Type B pancreatic cell (in vitro differentiated cells): ENCODE data around the gene THSD4. TPM values are rescaled to one million over a fixed set of nuclear protein-coding genes. Genes with fewer than 3 reads are reported as not detected.

Experiments used
- DNase-seq: peaks from one replicate; pipeline ENCODE4 v3.0.0; 2021; ENCODE audit warnings: mixed read lengths; ENCODE audit not compliant: unreplicated experiment; ENCODE audit errors: extremely low spot score
- H3K27ac Mint-ChIP-seq: 2 replicates; pipeline ENCODE4 v1.8.0; 2021; ENCODE audit warnings: mild to moderate bottlenecking, mixed read lengths
- H3K27me3 Mint-ChIP-seq: 2 replicates; pipeline ENCODE4 v1.8.0; 2021; ENCODE audit warnings: mixed read lengths
- H3K36me3 Mint-ChIP-seq: 2 replicates; pipeline ENCODE4 v1.8.0; 2021; ENCODE audit warnings: mixed read lengths
- H3K4me1 Mint-ChIP-seq: one replicate; pipeline ENCODE4 v1.8.0; 2021; ENCODE audit warnings: mixed read lengths; ENCODE audit not compliant: unreplicated experiment
- H3K4me3 Mint-ChIP-seq: 2 replicates; pipeline ENCODE4 v1.8.0; 2021; ENCODE audit warnings: mild to moderate bottlenecking, mixed read lengths
- H3K9me3 Mint-ChIP-seq: 2 replicates; pipeline ENCODE4 v1.8.0; 2021; ENCODE audit warnings: mixed read lengths
- CTCF ChIP-seq: fragments of 200-600 bp; sonication (generic); conservative IDR thresholded peaks from 2 replicates; pipeline ENCODE4 v1.5.0; 2021; ENCODE audit warnings: antibody characterized with exemption, mild to moderate bottlenecking
- total RNA-seq: library from RNA; stranded (reverse); gene quantifications from 2 replicates; pipeline ENCODE4 v1.2.1, GENCODE V29; 2021; ENCODE audit warnings: low replicate concordance

THSD4 gene
- total RNA-seq, 1 donor from 2014 or later, result 43.3 TPM

- H3K36me3 Mint-ChIP-seq, result no peaks in the 10 kb centered on the region
- no peak for DNase-seq
- no peak for TF ChIP-seq CTCF
- H3K27ac Mint-ChIP-seq, result no peak overlapping the region
- peaks cover 14% of the 10 kb centered on the region for H3K27me3 Mint-ChIP-seq
- no peak overlapping the region for H3K4me3 Mint-ChIP-seq
- H3K4me1 Mint-ChIP-seq, result peaks cover 10% of the 10 kb centered on the region
- peaks cover 3% of the 10 kb centered on the region for H3K9me3 Mint-ChIP-seq
These were observed 31.9 kb upstream of the THSD4 start for GRCh38 chr15:71083349-71083748.

GRCh38 chr15:71084264-71084663 lies 31.0 kb upstream of the THSD4 start:
- Mint-ChIP-seq H3K27ac (no peak overlapping the region), H3K9me3 (peaks cover 3% of the 10 kb centered on the region), H3K4me3 (no peak overlapping the region), H3K27me3 (peaks cover 14% of the 10 kb centered on the region), H3K36me3 (no peaks in the 10 kb centered on the region), H3K4me1 (peaks cover 6% of the 10 kb centered on the region)
- TF ChIP-seq CTCF, result no peak
- no peak for DNase-seq

GRCh38 chr15:71085809-71086208 lies 29.5 kb upstream of the THSD4 start:
- H3K27me3 Mint-ChIP-seq, result peaks cover 14% of the 10 kb centered on the region
- H3K4me3 Mint-ChIP-seq, result no peak overlapping the region
- DNase-seq, result no peak
- no peaks in the 10 kb centered on the region for H3K9me3 Mint-ChIP-seq
- no peak overlapping the region for H3K27ac Mint-ChIP-seq
- TF ChIP-seq CTCF, result no peak
- H3K4me1 Mint-ChIP-seq, result no peaks in the 10 kb centered on the region
- no peaks in the 10 kb centered on the region for H3K36me3 Mint-ChIP-seq

- Mint-ChIP-seq H3K27me3 (peaks cover 9% of the 10 kb centered on the region), H3K36me3 (no peaks in the 10 kb centered on the region), H3K4me3 (no peak overlapping the region), H3K9me3 (no peaks in the 10 kb centered on the region), H3K4me1 (no peaks in the 10 kb centered on the region), H3K27ac (no peak overlapping the region)
- no peak for TF ChIP-seq CTCF
- DNase-seq, result no peak
These were observed 27.1 kb upstream of the THSD4 start for GRCh38 chr15:71088155-71088554.

- Mint-ChIP-seq H3K36me3 (no peaks in the 10 kb centered on the region), H3K9me3 (peaks cover 2% of the 10 kb centered on the region), H3K27me3 (peaks cover 9% of the 10 kb centered on the region), H3K4me3 (no peak overlapping the region), H3K4me1 (peaks cover 3% of the 10 kb centered on the region), H3K27ac (no peak overlapping the region)
- no peak for TF ChIP-seq CTCF
- no peak for DNase-seq
These were observed 26.6 kb upstream of the THSD4 start for GRCh38 chr15:71088683-71089082.

- H3K36me3 Mint-ChIP-seq, result no peaks in the 10 kb centered on the region
- DNase-seq, result no peak
- H3K4me1 Mint-ChIP-seq, result peaks cover 4% of the 10 kb centered on the region
- H3K4me3 Mint-ChIP-seq, result no peak overlapping the region
- TF ChIP-seq CTCF, result no peak
- peaks cover 5% of the 10 kb centered on the region for H3K9me3 Mint-ChIP-seq
- peaks cover 9% of the 10 kb centered on the region for H3K27me3 Mint-ChIP-seq
- H3K27ac Mint-ChIP-seq, result no peak overlapping the region
These were observed 25.5 kb upstream of the THSD4 start for GRCh38 chr15:71089801-71090200.
